ENCODE results near the gene SMCO4.
"Not testable (repeated sequence)": the region's sequence is repeated elsewhere in the genome, so short reads cannot be mapped to it uniquely, and the experiment has no call there.

The SMCO4 gene

GRCh38 chr11:93444617-93445073 lies 98.5 kb downstream of the SMCO4 start:
- H3K27ac ChIP-seq (ENCODE audit: low read length) = no peak overlapping the region
- no peaks in the 10 kb centered on the region for H3K9me3 ChIP-seq (ENCODE audit: insufficient read depth, low read depth, low read length)
- peaks cover 6% of the 10 kb centered on the region; the same call in 1 of the 2 replicates for H3K4me1 ChIP-seq (ENCODE audit: insufficient read depth, low read length)
- H3K36me3 ChIP-seq (ENCODE audit: insufficient read depth, low read depth, low read length) = no peaks in the 10 kb centered on the region
- peak overlapping the region; percentile 34; the same call in 1 of the 2 replicates for H3K4me3 ChIP-seq (ENCODE audit: low read length)
- H3K27me3 ChIP-seq (ENCODE audit: insufficient read depth, low read length) = no peaks in the 10 kb centered on the region
- H3K9ac ChIP-seq (ENCODE audit: low read depth, low read length) = peak overlapping the region; percentile 36; the same call in 1 of the 2 replicates

GRCh38 chr11:93443232-93443631 lies 100.0 kb downstream of the SMCO4 start:
- H3K27ac ChIP-seq (ENCODE audit: low read length); H3K4me1 ChIP-seq (ENCODE audit: insufficient read depth, low read length); H3K4me3 ChIP-seq (ENCODE audit: low read length); H3K9me3 ChIP-seq (ENCODE audit: insufficient read depth, low read depth, low read length); H3K9ac ChIP-seq (ENCODE audit: low read depth, low read length); H3K27me3 ChIP-seq (ENCODE audit: insufficient read depth, low read length); H3K36me3 ChIP-seq (ENCODE audit: insufficient read depth, low read depth, low read length): not testable (repeated sequence)

- Histone ChIP-seq H3K4me3 (ENCODE audit: low read length) (no peak overlapping the region), H3K27me3 (ENCODE audit: insufficient read depth, low read length) (no peaks in the 10 kb centered on the region), H3K36me3 (ENCODE audit: insufficient read depth, low read depth, low read length) (no peaks in the 10 kb centered on the region), H3K9ac (ENCODE audit: low read depth, low read length) (no peak overlapping the region), H3K4me1 (ENCODE audit: insufficient read depth, low read length) (no peaks in the 10 kb centered on the region), H3K27ac (ENCODE audit: low read length) (no peak overlapping the region), H3K9me3 (ENCODE audit: insufficient read depth, low read depth, low read length) (no peaks in the 10 kb centered on the region)
These were observed 110.9 kb downstream of the SMCO4 start for GRCh38 chr11:93432247-93432646.

All from iPS-20b (cell line).